GM18499 (cell line): ENCODE data around the gene HTT.

ENCODE experiments used
- ATAC-seq: cut with Tn5 transposase; IDR thresholded peaks from one replicate; pipeline ENCODE4 v1.9.1; 2021; ENCODE audit warnings: moderate number of reproducible peaks; ENCODE audit not compliant: insufficient read depth, unreplicated experiment

HTT gene

GRCh38 chr4:3227878-3228675 lies 153.6 kb downstream of the HTT start:
- no peak for ATAC-seq

DNA sequence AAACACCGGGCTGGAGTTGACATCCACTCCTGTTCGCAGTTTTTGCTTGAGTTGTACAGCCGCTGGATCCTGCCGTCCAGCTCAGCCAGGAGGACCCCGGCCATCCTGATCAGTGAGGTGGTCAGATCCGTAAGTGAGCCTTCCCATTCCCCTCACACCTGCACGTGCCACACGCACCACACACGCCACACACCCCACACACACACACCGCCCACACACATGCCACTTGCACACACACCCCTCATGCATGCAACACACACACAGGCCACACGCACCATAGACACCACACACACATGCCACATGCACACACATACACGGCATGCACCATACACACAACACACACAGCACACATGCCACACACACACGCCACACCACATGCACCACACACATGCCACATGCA lies 154.4 kb downstream of the HTT start:
- no peak for ATAC-seq

- ATAC-seq = no peak
Observed at GRCh38 chr4:3229328-3229727, 154.8 kb downstream of the HTT start.

DNA sequence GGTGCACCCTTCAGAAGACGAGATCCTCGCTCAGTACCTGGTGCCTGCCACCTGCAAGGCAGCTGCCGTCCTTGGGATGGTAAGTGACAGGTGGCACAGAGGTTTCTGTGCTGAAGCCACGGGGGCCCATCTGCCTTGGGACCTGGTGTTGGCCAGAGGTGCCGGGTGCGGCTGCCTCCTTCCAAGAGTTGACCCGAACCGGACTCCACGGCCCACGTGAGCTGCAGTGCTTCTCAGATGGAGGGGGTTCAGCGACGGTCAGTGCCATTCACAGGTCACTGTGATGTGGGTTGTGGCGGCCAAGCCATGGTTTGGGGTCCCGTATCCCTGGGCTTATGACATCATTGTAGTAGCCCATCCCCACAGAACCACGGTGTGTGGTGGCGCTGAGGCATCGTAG lies 155.5 kb downstream of the HTT start:
- ATAC-seq = no peak

- ATAC-seq = no peak
Observed at GRCh38 chr4:3231471-3231870, 157.0 kb downstream of the HTT start.

DNA sequence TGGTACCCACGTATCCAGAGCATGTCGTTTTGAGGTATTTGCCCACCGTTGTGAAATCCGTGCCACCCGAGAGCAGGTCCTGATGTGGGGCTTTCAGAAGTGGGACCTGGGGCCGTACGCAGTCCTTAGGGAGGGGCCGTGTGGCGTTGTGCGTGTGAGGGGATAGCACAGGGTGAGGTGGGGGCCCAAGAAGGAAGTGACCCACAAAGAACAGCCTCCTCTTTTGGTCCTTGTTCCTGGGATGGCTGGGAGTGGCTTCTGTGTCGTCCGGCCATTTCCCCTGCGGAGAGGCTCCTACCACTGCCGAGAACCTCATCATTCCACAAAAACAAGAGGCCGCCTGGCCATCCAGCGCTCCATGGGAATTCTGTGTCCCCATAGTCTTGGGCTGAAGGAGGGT lies 157.5 kb downstream of the HTT start:
- ATAC-seq = no peak

DNA sequence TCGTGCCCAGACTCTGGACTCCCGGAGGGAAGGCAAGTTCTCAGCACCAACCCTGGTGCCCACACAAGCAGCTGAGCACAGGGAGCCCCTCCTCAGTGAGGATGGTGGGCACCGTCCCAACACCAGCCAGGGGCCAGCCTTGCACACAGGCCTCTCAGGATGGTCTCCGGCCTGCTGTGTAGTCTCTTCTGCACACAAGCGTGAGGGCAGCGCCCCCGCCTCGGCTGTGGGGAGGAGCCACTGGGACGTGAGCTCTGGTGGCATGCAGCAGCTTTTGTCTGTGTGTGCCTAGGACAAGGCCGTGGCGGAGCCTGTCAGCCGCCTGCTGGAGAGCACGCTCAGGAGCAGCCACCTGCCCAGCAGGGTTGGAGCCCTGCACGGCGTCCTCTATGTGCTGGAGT lies 158.4 kb downstream of the HTT start:
- ATAC-seq = no peak

- ATAC-seq = no peak
Observed at GRCh38 chr4:3233391-3234071, 159.1 kb downstream of the HTT start.

GRCh38 chr4:3234171-3235029 lies 159.9 kb downstream of the HTT start:
- ATAC-seq = no peak

DNA sequence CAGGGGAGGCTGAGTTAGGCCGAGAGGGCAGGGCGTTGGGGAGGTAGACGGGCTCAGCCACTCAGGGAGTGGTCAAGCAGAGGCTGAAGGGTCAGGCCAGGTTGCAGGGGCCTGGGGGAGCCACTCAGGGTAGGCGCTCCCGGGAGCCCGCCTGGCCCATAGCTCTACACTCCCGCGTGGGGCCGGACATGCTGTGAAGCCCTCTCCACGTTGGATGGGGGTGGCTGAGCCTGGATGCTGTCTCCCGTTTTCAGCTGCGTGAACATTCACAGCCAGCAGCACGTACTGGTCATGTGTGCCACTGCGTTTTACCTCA lies 160.5 kb downstream of the HTT start:
- ATAC-seq = no peak

- ATAC-seq = no peak
Observed at GRCh38 chr4:3235581-3235980, 161.1 kb downstream of the HTT start.

GRCh38 chr4:3236326-3236878 lies 161.9 kb downstream of the HTT start:
- ATAC-seq = no peak

- no peak for ATAC-seq
Observed at GRCh38 chr4:3237266-3237665, 162.8 kb downstream of the HTT start.

DNA sequence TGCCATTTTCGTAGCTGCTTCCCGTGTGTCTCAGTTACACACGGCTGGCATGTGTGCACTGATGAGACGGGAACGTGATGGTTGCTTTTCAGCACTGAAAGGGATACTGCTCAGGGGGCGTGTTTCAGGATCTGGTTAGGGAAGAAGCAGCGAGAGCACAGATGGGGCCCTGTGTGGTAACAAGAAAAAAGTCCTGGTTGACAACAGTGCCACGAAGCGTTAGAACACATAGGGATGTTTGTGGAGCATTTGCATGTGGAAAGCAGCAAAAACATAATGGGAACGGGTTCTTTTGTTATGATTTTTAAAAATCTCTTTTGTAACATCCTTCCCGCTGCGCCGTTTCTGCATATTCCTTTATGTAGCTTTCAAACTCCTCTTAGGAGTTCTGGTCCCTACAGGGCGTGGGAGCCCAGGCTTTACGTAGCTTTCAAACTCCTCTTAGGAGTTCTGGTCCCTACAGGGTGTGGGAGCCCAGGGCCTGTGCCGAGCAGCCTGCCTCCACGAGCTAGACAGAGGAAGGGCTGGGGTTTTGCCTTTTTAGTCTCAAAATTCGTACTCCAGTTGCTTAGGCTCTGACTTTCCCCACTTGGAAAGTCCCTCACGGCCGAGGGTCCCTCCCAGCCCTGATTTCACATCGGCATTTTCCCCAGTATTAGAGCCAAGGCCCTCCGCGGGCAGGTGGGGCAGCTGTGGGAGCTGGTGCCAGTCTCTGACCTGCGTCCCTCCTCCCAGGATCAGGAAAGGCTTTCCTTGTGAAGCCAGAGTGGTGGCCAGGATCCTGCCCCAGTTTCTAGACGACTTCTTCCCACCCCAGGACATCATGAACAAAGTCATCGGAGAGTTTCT lies 163.5 kb downstream of the HTT start:
- no peak for ATAC-seq

DNA sequence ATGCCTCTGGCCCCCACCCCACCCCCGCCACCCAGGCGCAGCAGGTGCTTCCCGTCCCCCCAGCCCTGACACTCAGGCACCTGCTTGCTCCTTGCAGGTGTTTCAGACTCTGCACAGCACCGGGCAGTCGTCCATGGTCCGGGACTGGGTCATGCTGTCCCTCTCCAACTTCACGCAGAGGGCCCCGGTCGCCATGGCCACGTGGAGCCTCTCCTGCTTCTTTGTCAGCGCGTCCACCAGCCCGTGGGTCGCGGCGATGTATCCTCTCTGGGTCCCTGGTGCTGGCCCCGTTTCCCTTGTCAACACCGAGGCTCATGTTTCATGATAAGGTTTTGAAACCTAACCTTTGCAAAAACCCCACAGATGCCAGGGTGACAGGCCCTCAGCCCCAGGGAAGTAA lies 164.2 kb downstream of the HTT start:
- ATAC-seq = no peak

DNA sequence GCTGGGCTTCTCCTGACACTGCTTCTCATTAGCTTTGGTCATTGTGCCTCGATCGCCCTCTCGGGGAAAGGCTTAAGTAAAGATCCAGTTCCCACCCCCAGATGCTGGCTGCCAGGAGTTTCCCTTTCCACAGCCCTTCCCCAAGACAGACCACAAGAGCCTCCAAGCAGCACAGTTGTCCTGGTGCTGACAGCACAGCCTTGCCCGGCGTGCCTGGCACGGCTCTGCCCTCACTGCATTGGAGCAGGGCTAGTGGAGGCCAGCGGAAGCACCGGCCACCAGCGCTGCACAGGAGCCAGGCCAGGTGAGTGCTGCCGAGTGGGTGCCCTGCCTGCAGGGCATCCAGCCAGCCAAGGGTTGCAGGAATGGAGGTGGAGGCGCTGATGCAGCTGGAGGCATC lies 164.8 kb downstream of the HTT start:
- no peak for ATAC-seq

- ATAC-seq = no peak
Observed at GRCh38 chr4:3239998-3240920, 165.8 kb downstream of the HTT start.

GRCh38 chr4:3240936-3241522 lies 166.5 kb downstream of the HTT start:
- ATAC-seq = no peak
